K562 (cell line): ENCODE measurements around the gene ITGA7. TPM values are rescaled to one million over a fixed set of nuclear protein-coding genes. Genes with fewer than 3 reads are reported as not detected.
A peak's percentile ranks its signal among the peaks of the same experiment; 100 is the strongest.

ENCODE experiments used
- ATAC-seq: fragments of 200-7000 bp; cut with Tn5 transposase; 3 replicates; pipeline ENCODE4 v1.9.1; 2020; ENCODE audit warnings: moderate library complexity
- BruUV-seq: library from RNA; stranded (reverse); fragments of 400-500 nt; replicated peaks from 2 replicates; lab custom pipeline; 2021; lab: Mats Ljungman, UMichigan
- CTCF ChIA-PET: fragments of 300-600 bp; formaldehyde crosslinking; extraction: SDS; loops from one replicate; lab custom pipeline; 2021; ENCODE audit warnings: low intra/inter-chr PET ratio; lab: Yijun Ruan, JAX
- POLR2A ChIA-PET: fragments of 300-600, 350-650 bp; sonication (Branson Sonifier 250); formaldehyde crosslinking; extraction: SDS; loops from one replicate; lab custom pipeline; 2021; ENCODE audit warnings: antibody characterized with exemption, inconsistent platforms; lab: Yijun Ruan, JAX
- DNase-seq, 4 experiments: peaks; one replicate each; pipeline versions ENCODE4 v3.0.0 to v3.0.0-alpha.2; 2011 to 2018; ENCODE audit warnings: low spot score in 3 of 4, mixed read lengths in 3 of 4; ENCODE audit errors: extremely low read depth in 1 of 4
- FAIRE-seq: peaks from 2 replicates; lab custom pipeline; 2011; peaks lifted over from hg19 to GRCh38; lab: Jason Lieb, UNC
- H2AFZ ChIP-seq: 2 replicates; pipeline ENCODE4 v1.6.0; 2011; ENCODE audit warnings: low read depth, low read length, control low read depth, inconsistent platforms
- H3K27ac ChIP-seq: fragments of 200-600 bp; 3 replicates; pipeline ENCODE4 v1.8.0; 2011; ENCODE audit warnings: low read depth, mild to moderate bottlenecking, control low read depth, inconsistent platforms, low read length, moderate library complexity, mixed read lengths; ENCODE audit errors: extremely low read depth
- H3K27me3 ChIP-seq, 2 experiments: fragments of 300-600 bp in 1 of 2; 2 replicates in 1 of 2; 3 replicates in 1 of 2; pipeline versions ENCODE4 v1.6.0 to v1.8.0; 2011; ENCODE audit warnings: inconsistent platforms in 2 of 2, low read length in 2 of 2, mild to moderate bottlenecking in 1 of 2, mixed read lengths in 1 of 2, moderate library complexity in 1 of 2; ENCODE audit not compliant: control insufficient read depth in 2 of 2, insufficient read depth in 2 of 2
- H3K36me3 ChIP-seq: fragments of 300-600 bp; 3 replicates; pipeline ENCODE4 v1.8.0; 2011; ENCODE audit warnings: mild to moderate bottlenecking, low read length, inconsistent platforms; ENCODE audit not compliant: control insufficient read depth, insufficient read depth
- H3K4me1 ChIP-seq, 2 experiments: fragments of 200-600 bp in 1 of 2; replicated peaks in 1 of 2; 2 replicates in 1 of 2; 3 replicates in 1 of 2; pipeline versions ENCODE4 v1.5.1 to v1.8.0; 2011; ENCODE audit warnings: inconsistent platforms in 2 of 2, low read length in 2 of 2, mild to moderate bottlenecking in 1 of 2, mixed read lengths in 1 of 2, moderate library complexity in 1 of 2; ENCODE audit not compliant: control insufficient read depth in 2 of 2, insufficient read depth in 2 of 2
- H3K4me2 ChIP-seq: 2 replicates; pipeline ENCODE4 v1.6.1; 2011; ENCODE audit warnings: low read length, control low read depth, inconsistent platforms, mixed read lengths; ENCODE audit not compliant: insufficient read depth
- H3K4me3 ChIP-seq: fragments of 200-600 bp; sonication (generic), shearing (Covaris generic); 2 replicates; pipeline ENCODE4 v1.5.1; 2016; ENCODE audit warnings: control low read depth, inconsistent platforms
- H3K79me2 ChIP-seq: fragments of 200-600 bp; 3 replicates; pipeline ENCODE4 v1.8.0; 2011; ENCODE audit warnings: low read length, inconsistent platforms; ENCODE audit not compliant: control insufficient read depth, insufficient read depth
- H3K9ac ChIP-seq, 2 experiments: 2 replicates each; pipeline versions ENCODE4 v1.6.0 to v1.6.1; 2011; ENCODE audit warnings: low read depth in 2 of 2, low read length in 2 of 2, control low read depth in 1 of 2, inconsistent platforms in 1 of 2, mild to moderate bottlenecking in 1 of 2, mixed read lengths in 1 of 2; ENCODE audit not compliant: insufficient read depth in 1 of 2
- H3K9me1 ChIP-seq: one replicate; pipeline ENCODE4 v1.6.0; 2011; ENCODE audit warnings: inconsistent platforms, mild to moderate bottlenecking, low read length, moderate library complexity; ENCODE audit not compliant: control insufficient read depth, insufficient read depth
- H3K9me3 ChIP-seq: replicated peaks from 2 replicates; pipeline ENCODE4 v1.5.1; 2011; ENCODE audit warnings: low read depth, low read length, inconsistent platforms; ENCODE audit not compliant: control insufficient read depth, insufficient read depth
- H4K20me1 ChIP-seq: replicated peaks from 2 replicates; pipeline ENCODE4 v1.6.1; 2011; ENCODE audit warnings: low read length, inconsistent platforms, mixed read lengths; ENCODE audit not compliant: control insufficient read depth, insufficient read depth
- BCOR ChIP-seq: fragments of 450-650 bp; IDR thresholded peaks from 2 replicates; pipeline ENCODE4 v1.6.1; 2016
- BMI1 ChIP-seq: fragments of 150-350 bp; IDR thresholded peaks from 2 replicates; pipeline ENCODE4 v1.6.1; 2014; ENCODE audit warnings: low read length
- C11orf30 ChIP-seq: fragments of 450-650 bp; IDR thresholded peaks from 2 replicates; pipeline ENCODE4 v1.6.1; 2016; ENCODE audit warnings: low read depth, mild to moderate bottlenecking
- FOXA3 ChIP-seq, 2 experiments: fragments of 450-650 bp in 1 of 2; sonication (generic) in 1 of 2; formaldehyde crosslinking; IDR thresholded peaks in 1 of 2; conservative IDR thresholded peaks in 1 of 2; 2 replicates each; pipeline versions ENCODE4 v1.4.0 to v1.8.0; 2020 to 2022; ENCODE audit warnings: mild to moderate bottlenecking in 2 of 2, missing genetic modification reagents in 1 of 2
- HDAC2 ChIP-seq: fragments of 450-650 bp; IDR thresholded peaks from 2 replicates; pipeline ENCODE4 v1.6.1; 2016; ENCODE audit warnings: mild to moderate bottlenecking
- MNT ChIP-seq, 2 experiments: fragments of 450-650 bp; conservative IDR thresholded peaks; 2 replicates each; pipeline ENCODE4 v1.6.1; 2017; ENCODE audit warnings: mild to moderate bottlenecking in 2 of 2, moderate library complexity in 2 of 2
- NFIC ChIP-seq: fragments of 450-650 bp; IDR thresholded peaks from 2 replicates; pipeline ENCODE4 v1.6.1; 2017; ENCODE audit warnings: mild to moderate bottlenecking, inconsistent platforms
- SREBF1 ChIP-seq: fragments of 150-350 bp; IDR thresholded peaks from 2 replicates; pipeline ENCODE4 v1.6.1; 2014; ENCODE audit warnings: antibody characterized with exemption, low read depth, low read length, borderline replicate concordance
- WHSC1 ChIP-seq: IDR thresholded peaks from one replicate; pipeline ENCODE4 v1.6.1; 2012; ENCODE audit warnings: low read length, control low read depth, inconsistent platforms
- ZBTB17 ChIP-seq: fragments of 450-650 bp; formaldehyde crosslinking; IDR thresholded peaks from 2 replicates; pipeline ENCODE4 v1.4.0; 2020; ENCODE audit warnings: mild to moderate bottlenecking
- WGBS: fragments of 100-300 bp; shearing (Covaris generic); methylation state at CpG from one replicate; pipeline ENCODE4 v1.1.6; 2016; ENCODE audit warnings: low coverage, mixed read lengths; ENCODE audit not compliant: insufficient coverage; ENCODE audit errors: missing lambda C conversion rate; 5-methylcytosine and 5-hydroxymethylcytosine counted together
- in situ Hi-C: fragments of 300-500 bp; cut with MboI; formaldehyde crosslinking; loops from 4 replicates; pipeline ENCODE4 v1.15.0; 2018; ENCODE audit warnings: inconsistent platforms, mixed read lengths
- intact Hi-C: fragments of 100-400 bp; cut with micrococcal nuclease; formaldehyde crosslinking; loops from 2 replicates; pipeline ENCODE4 v1.14.2; 2022
- polyA plus RNA-seq, 8 experiments: library from polyadenylated mRNA; depleted of rRNA in 4 of 8; stranded (reverse) in 5 of 8; unstranded in 3 of 8; fragments of >200 nt; fragmentation: Nextera tagmentation in 2 of 8; fragmentation: Illumina TruSeq in 1 of 8; extraction: Ambion mirVana in 2 of 8; extraction: Trizol in 1 of 8; gene quantifications; 2 replicates each; pipeline versions ENCODE4 v1.2.1 to v1.2.3, GENCODE V29; 2011 to 2014; ENCODE audit warnings: inconsistent platforms in 1 of 8, missing spikeins in 1 of 8
- total RNA-seq, 7 experiments: library from RNA; depleted of rRNA in 6 of 7; stranded (reverse); fragments of >200 nt in 6 of 7; fragmentation: Illumina TruSeq in 2 of 7; extraction: Trizol in 2 of 7; gene quantifications; 2 replicates each; pipeline versions ENCODE4 v1.2.1 to v1.2.3, GENCODE V29; 2011 to 2021; ENCODE audit warnings: low replicate concordance in 1 of 7

Gene ITGA7
- total and polyA plus RNA-seq, 9 of the 15 experiments (the other 6 are each of a cell fraction or from before 2014, with no cell fraction given) = 0.11 to 2.3 (median 0.56) TPM; not detected in 1

- no TSS peak for BruUV-seq
- POLR2A ChIA-PET = no interaction called here
- FAIRE-seq = peak; percentile 37
- CTCF ChIA-PET = no interaction called here
- WGBS = 3% methylated on average over 2 of the region's 2 CpGs
- no peak overlapping the region for H3K4me2 ChIP-seq
- peaks cover 5 to 19% of the 10 kb centered on the region in 2 experiments; a peak in 3 of 5 replicates for H3K27me3 ChIP-seq
- no peak for DNase-seq
- H3K36me3 ChIP-seq = no peaks in the 10 kb centered on the region
- H3K27ac ChIP-seq = no peak overlapping the region
- H3K9ac ChIP-seq = no peak overlapping the region
- H2AFZ ChIP-seq = no peak overlapping the region
- H3K4me1 ChIP-seq = peaks cover 9% of the 10 kb centered on the region in 2 experiments; a peak in 3 of 5 replicates
- no peaks in the 10 kb centered on the region for H3K79me2 ChIP-seq
- intact Hi-C loops (no loop called here), in situ Hi-C loops (no loop called here)
- TF ChIP-seq BCOR = peak; percentile 47; the same call in 1 of the 2 replicates
- TF ChIP-seq FOXA3 (CRISPR knock-in tag; conservative IDR thresholded peaks at IDR 0.05 in 1 of 2, IDR thresholded peaks at IDR 0.05 in 1 of 2) = no peak
- H3K9me1 ChIP-seq = no peaks in the 10 kb centered on the region
- no peaks in the 10 kb centered on the region for H3K9me3 ChIP-seq
- H4K20me1 ChIP-seq = no peaks in the 10 kb centered on the region
- no peak overlapping the region for H3K4me3 ChIP-seq
- no peak for ATAC-seq
Observed at GRCh38 chr12:55642267-55642666, 65.4 kb downstream of the ITGA7 start.

- DNase-seq = no peak
- no peak overlapping the region for H3K27ac ChIP-seq
- TF ChIP-seq NFIC = no peak
- TF ChIP-seq ZBTB17 (CRISPR knock-in tag) = no peak
- TF ChIP-seq SREBF1 = no peak
- no peak for TF ChIP-seq HDAC2
- no peak for TF ChIP-seq MNT (conservative IDR thresholded peaks at IDR 0.05)
- no peak for TF ChIP-seq C11orf30
- TF ChIP-seq WHSC1 = no peak
- TF ChIP-seq BMI1 = no peak
- FAIRE-seq = no peak
- H3K36me3 ChIP-seq = no peaks in the 10 kb centered on the region
- H4K20me1 ChIP-seq = no peaks in the 10 kb centered on the region
- ATAC-seq = no peak
- intact Hi-C loops = no loop called here
- 2% methylated on average over 7 of the region's 7 CpGs for WGBS
- H3K4me2 ChIP-seq = no peak overlapping the region
- H3K9me1 ChIP-seq = no peaks in the 10 kb centered on the region
- H3K9me3 ChIP-seq = no peaks in the 10 kb centered on the region
- peaks cover 3 to 7% of the 10 kb centered on the region in 2 experiments; a peak in 3 of 5 replicates for H3K4me1 ChIP-seq
- peak overlapping the region in 1 of 2 experiments; percentile 18; a peak in 1 of 4 replicates for H3K9ac ChIP-seq
- in situ Hi-C loops = no loop called here
- H3K27me3 ChIP-seq = peaks cover 9 to 25% of the 10 kb centered on the region in 2 experiments; a peak in 3 of 5 replicates
- ChIA-PET CTCF (no interaction called here), POLR2A (no interaction called here)
- H3K4me3 ChIP-seq = no peak overlapping the region
- BruUV-seq = no TSS peak
- H3K79me2 ChIP-seq = no peaks in the 10 kb centered on the region
- no peak overlapping the region for H2AFZ ChIP-seq
Observed at GRCh38 chr12:55641595-55641994, 66.1 kb downstream of the ITGA7 start.
